NCI-H128 (cell line): ENCODE data around the gene TRMT61A.
A peak's percentile ranks its signal among the peaks of the same experiment; 100 is the strongest.
"Not testable (repeated sequence)": the region's sequence is repeated elsewhere in the genome, so short reads cannot be mapped to it uniquely, and the experiment has no call there.

Experiments used
- DNase-seq: peaks from one replicate; lab custom pipeline; 2025; ENCODE audit not compliant: unreplicated experiment; lab: John Stamatoyannopoulos, UW

TRMT61A gene

DNA sequence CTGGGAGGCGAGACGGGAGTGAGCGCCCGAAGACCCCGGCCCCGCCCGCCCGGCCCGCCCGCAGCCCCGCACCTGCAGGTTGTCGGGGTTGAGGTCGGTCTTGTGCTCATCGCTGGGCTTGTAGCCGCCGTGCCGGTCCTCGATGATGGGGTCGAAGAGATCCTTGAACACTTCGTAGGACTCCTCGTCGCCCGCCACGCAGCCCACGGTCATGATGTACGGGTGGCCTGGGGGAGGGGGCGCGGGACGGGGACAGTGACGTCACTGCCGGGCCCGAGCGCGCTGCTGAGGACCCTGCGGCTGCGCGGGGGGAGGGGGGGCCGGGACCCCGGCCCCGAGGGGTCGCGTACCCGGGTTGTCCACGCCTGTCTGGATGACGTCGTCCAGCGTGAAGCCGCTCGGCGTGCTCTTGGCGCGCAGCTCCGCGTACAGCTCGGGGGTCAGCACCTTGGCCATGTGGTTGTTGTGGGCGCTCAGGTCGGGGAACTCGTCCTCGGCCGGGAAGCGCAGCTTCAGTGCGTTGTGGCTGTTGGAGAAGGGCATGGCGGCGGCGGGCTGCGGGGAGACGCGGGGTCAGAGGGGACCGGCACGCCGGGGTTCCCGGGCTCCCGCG, 6.9 kb upstream of the TRMT61A start:
- DNase-seq, result no peak

DNA sequence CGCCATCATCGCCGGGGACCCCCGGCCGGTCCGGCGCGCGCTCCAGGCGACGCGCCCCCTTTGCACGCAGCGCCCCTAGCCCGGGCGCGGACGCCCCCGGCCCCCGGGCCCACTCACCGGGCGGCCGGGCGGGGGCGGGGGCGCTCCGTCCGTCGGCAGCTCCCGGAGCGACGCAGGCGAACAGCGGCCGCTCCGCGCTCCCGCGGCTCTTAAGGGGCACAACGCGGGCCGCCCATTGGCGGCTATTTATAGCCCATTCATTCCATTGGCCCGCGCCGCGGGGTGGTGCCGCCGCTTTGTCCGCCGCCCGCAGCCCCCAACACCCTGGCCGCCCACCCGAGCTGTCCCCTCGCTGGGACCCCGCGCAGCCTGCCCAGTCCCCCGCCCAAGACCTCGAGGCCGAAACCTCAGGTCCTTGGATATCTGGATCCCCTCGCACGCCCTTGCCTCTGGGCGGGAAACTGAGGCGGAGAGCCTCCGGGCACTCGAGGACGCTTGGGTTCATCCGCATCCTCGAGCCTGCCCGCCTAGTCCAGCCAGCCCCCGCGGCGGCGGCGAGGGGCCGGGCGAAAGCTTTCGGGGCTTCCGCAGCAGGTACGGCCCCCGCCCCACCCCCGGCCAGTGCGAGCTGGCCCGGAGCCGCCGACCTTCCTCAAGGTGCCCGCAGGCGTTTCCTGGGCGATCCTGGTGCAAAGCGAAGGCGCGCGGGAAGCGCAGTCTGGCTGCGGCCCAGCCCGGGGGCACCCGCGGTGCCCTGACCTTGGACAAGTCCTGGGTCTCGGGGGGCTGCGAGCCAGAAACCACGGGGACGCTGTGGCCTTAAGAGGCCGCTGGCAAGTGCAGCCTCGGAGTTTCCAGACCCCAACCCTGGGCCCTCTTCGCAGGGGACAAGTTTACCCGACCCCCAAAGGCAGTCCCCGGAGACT, 6.1 kb upstream of the TRMT61A start, which contains the start of gene CKB:
CKB (minus strand) TSS at position 182 of the 926 bp plus-strand sequence. CDS start 337 bp downstream, outside the sequence.
- DNase-seq, result peak; percentile 49

DNA sequence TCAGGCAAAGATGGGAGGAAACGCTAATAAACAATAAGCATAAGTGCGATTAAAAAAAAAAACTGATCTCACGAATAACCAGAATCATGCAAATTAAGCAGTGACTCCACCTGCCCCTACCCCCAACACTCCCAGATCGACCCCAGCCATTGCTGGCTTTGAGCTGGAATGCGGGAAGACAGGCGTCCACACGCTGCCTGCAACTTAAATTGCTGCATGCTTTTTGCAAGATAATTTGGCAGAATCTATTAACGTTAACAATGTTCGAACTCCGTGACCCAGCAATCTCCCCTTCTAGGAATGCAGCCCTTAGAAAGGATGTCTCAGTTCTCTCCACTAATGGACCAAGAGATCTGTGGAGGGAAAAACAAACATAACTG, 5.4 kb upstream of the TRMT61A start:
- no peak for DNase-seq

DNA sequence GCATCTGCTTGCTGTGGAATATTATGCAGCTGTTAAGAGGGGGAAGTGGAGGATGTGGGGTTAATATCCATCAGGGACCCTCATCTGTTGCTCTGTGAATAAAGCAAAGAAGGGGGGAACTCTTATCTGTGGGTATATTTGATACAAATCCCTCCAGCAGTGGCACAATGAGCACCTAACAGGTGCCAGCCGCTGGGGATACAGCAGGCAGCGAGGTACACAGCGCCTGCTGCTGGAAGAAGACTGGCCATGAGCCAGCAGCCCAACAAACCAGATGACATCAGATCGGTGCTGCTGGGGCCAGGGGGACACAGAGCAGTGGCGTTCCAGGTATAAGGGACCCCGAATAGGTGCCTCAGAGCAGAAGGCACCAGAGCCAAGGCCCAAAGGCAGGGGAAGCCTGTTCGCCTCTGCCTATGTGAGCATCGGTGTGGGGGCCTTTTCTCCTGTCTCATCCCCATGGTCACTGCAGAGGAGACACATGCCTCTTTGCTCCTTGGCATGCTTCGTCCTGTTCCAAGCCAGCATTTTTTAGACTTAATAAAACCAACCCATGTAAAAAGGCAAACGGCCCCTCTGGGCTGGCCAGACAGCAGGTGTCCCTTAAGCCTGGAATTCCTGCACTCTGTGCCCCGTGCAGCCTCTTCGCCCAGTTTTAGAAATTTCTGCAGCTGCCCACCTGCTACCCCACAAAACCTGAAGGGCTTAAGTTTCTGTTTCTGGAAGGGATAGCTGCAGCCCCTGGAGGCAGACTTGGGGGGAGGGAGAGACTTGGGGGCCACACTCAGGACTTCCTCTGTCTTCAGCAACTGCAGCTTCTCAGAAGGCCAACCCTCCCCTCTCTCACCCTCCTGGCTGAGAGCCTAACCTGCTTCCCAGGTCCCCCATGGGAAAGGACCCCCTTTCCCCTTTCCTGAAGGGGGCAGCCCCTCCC, 4.7 kb upstream of the TRMT61A start:
- no peak for DNase-seq

DNA sequence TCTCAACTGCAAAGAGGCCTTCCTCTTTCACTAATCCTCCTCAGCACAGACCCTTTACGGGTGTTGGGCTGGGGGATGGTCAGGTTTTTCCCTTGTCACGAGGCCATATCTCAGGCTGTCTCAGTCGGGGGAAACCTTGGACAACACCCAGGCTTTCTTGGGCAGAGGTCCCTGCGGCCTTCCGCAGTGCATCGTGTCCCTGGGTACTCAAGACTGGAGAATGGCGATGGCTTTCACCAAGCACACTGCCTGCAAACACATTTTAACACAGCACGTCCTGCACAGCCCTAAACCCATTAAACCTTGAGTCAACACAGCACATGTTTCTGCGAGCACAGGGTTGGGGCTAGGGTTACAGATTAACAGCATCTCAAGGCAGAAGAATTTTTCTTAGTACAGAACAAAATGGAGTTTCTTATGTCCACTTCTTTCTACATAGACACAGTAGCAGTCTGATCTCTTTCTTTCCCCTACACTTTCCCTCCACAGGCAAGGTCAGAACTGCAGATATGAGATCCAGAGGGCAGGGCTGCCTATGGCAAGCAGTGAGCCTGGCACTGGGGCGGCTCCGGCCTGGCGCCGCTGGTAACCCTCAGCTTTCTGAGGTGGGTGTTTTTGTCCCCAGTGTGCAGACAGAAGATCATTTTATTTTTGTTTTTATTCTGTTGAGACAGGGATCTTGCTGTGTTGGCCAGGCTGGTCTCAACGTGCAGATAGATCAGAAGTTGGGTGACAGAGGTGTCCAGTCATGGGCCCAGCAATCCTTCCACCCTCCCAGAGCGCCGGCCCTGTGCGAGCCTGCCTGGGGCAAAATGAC, 3.4 kb upstream of the TRMT61A start:
- not testable (repeated sequence) for DNase-seq

DNA sequence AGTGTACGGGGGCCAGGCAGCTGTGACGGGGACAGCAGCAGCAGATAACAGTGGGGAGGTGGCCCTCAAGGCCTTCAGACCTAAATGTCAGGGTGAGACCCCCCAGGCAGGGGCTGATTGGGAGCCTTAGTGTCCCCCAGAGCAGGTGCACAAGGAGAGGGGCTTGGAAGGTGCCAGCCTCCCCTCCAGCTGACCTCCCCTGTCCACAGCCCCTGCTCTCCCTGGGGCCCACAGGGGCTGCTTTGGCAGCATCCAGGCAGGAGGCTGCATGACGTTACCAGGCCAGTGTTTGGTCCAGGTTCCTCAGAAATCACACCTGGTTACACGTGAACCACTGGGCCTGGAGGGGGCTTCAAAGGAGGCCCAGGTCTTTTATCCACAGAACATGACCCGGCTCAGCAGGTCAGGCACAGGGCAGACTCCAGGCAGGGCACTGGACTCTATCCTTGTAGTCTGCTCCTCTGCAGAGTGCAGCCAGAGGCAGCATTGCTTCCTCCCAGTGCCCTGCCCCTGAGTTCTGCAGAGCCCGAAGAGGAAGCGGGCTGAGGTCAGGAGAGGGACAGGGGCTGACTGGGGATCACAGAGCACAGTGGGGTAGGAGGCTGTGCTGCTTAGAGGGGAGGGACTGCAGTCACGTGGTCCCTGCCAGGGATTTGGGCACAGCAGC, 2.6 kb upstream of the TRMT61A start:
- no peak for DNase-seq

DNA sequence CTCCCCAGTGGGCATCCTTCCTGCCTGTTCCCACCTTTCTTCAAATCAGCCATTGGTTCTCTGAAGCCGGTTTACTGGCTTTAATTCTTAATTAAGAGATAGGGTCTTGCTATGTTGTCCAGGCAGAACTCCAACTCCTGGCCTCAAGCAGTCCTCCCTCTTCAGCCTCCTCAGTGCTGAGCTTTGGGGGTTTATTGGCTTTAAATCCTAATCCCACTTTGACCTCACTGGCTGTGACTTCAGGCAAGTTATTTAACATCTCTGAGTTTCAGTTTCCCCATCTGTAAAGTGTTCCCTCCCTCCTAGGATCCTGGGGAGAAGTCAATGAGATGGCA, 2.1 kb upstream of the TRMT61A start:
- DNase-seq, result no peak

DNA sequence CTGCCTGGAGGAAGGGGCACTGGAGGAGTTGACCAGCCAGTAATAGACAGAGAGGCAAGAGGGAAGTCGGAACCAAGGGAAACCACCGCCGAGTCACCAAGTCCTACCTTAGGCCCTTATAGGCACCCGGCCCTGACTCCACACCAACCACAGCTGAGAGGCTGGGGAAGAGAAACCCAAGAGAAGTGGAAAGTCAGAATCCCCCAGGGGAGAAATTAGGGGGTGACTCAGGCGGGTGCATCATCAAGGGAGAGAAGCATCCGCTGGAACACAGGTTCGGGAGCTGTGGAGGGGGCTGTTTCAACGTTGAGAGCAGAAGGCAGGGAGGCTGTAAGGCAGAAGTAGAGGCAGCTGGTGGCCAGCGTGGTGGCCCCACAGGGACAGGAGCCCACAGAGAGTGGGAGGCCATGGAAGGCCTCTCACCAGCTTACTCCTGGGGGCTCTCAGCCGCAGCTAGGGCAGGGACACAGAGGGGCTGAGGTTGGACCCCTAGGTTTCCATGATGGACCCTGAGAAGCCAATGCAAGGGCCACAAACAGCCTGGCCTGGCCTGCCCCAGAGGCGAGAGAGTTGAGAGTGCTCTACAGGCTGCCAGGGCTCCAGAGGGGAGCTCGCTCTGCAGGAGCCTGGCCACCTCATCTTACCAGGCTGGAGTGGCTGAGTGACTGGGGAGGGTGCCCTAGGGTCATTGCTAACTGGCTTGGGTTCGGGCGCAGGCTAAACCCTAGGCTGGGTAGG, 1.4 kb upstream of the TRMT61A start:
- no peak for DNase-seq

DNA sequence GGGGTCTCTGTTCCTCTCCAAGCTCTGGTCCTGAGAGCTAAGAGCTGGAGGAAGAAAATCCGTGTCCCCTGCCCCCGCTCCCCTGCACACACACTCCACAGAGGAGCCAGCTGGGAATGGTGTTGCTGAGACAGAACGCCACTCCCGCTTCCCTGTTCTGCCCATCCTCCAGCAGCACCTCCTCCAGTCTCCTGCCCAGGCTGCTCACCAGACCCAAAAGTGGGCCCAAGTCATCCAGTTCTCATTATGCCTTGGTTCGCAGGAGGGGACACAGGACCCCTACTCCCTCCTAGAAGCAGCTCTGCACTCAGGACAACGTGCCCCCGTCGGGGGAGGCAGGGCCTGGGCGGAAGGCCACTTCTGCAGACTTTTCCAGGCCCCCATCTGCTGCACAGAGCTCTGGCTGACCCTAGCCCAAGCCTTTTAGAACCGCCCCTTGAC, 830 bp upstream of the TRMT61A start:
- DNase-seq, result no peak

DNA sequence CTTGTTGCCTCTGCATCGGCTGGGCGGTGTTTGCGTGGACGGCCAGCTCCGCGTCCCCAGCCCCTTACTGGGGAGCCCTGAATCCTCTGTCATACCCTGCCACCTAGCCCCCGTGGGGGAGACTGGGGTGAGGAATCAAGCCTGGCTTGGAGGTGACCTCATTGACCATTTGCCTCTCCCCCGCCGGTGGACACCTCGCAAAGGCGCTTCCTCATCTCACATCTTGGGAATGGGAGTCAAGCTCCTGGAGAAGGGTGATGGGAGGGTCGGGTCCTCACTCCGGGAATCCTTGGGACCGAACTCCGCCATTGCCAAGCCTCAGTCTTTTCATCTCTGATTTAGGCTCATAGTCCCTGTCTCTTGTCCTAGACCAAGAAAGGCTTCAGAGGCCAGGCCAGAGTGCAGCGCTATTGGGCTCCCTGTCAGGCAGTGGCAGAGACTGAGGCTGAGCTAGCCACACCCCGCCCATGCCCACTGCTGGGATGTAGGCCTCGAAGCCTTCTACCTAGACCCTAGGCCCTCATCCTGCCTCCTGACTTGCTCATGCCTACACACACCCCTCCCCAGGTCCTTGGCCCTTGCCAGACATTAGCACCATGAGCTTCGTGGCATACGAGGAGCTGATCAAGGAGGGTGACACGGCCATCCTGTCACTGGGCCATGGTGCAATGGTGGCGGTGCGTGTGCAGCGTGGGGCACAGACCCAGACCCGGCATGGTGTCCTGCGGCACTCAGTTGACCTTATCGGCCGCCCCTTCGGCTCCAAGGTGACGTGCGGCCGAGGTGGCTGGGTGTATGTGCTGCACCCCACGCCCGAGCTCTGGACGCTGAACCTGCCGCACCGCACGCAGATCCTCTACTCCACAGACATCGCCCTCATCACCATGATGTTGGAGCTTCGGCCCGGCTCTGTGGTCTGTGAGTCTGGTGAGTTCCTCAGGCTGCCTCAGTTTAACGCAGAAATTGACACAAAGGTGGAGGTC, 678 bp downstream of the TRMT61A start:
- no peak for DNase-seq

DNA sequence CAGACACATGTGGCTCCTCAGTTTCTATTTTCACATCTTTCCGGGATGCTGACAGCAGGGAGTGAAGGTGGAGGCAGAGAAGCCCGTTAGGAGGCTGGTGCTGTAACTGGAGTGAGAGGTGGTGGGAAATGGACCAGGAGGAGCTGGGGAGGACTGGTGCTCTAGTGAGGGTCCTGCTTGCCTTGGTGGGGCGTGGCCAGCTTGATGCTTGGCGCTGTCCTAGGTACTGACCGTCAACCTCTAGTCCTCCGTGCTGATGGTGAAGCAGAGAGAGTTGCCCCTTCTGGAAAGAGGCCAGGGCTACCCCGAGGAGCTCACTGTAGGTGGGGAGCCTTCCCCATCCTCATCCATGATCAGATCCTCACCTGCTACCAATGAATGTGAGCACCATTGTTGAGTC, 1.4 kb downstream of the TRMT61A start:
- no peak for DNase-seq

DNA sequence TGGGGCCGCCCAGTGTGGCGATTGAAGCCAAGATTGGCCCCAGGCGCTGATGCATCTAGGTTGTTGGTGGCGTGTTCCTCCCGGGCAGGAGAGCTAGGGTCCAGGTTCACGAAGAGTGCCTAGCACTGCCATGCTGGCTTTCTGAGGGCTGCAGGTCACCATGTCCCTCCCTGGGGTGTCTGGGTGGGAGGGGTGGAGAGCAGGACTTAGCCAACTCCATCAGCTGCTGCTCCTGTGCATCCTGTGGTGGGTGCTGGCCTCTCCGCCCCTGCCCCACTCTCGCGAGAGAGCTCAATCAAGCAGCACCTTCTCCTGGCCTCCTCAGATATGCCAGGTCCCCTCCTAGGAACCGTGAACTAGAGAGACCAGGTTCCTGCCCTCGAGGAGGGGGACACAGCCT, 1.8 kb downstream of the TRMT61A start:
- DNase-seq, result no peak

DNA sequence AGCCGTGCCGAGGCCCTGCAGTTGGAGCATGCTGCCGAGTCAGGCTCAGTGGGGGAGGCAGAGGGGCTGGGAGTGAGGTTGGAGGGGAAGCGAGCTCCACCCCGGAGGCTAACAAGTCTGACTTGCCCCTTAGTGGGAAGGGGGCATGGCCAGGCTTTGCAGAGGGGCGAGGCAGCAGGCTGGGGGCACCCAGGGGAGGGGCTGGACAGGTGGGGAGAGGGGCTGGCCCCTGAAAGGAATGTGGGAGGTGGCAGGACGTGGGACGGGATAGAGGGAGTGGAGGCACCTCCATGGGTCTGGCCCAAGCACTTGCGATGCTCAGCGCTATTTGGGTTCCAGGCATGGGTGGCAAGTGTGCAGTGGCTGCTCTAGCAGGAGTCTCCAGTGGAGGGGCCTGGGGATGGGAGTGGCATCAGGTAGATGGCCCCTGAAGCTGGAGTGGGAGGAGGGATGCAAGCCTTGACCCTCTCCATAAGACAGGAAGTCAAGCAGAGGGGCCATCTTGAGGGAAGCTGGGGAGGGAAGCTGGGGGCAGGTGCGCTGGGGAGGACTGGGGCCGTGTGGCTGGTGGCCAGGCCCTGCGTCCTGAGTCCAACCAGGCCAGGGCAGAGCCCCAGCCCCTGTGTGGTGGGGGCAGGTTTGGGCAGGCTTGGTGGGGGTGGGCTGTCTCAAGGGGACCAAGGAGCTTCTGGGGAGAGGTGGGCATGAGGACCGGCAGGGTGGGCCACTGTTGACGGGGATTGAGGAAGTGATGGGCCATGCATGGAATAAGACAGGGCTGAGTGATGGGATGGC, 2.6 kb downstream of the TRMT61A start:
- DNase-seq, result no peak

DNA sequence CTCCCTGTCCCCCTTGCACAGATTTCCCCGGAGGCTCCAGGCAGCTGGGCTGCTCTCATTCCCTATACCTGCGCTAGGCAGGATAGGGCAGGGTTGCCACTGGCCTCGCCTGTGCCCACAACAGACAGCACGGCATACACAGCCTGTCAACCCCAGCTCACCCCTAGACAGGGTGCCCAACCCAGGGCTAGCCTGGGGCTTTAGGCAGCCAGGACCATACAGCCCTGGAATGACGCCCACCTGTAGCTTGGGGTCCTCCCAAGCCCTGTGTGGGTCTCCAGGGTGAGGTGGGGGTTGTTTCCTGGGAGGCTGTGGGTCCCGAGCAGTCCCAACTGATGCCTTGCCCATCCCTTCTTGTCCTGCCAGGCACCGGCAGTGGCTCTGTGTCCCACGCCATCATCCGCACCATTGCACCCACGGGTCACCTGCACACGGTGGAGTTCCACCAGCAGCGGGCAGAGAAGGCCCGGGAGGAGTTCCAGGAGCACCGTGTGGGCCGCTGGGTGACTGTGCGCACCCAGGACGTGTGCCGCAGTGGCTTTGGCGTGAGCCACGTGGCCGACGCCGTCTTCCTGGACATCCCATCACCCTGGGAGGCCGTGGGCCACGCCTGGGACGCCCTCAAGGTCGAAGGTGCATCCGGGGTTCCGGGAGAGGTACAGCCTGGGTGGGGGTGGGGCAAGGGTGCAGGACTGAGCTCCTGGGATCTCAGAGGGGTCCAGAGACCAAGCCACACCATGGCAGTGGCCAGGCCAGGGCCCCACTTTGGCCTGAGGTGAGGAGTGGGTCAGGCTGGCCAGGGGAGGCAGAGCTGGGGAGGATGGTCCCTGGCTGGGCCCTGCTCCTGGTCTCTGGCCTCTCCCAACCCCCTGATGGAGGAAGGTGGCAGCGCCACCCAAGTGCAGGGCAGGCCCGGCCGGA, 3.5 kb downstream of the TRMT61A start:
- no peak for DNase-seq

DNA sequence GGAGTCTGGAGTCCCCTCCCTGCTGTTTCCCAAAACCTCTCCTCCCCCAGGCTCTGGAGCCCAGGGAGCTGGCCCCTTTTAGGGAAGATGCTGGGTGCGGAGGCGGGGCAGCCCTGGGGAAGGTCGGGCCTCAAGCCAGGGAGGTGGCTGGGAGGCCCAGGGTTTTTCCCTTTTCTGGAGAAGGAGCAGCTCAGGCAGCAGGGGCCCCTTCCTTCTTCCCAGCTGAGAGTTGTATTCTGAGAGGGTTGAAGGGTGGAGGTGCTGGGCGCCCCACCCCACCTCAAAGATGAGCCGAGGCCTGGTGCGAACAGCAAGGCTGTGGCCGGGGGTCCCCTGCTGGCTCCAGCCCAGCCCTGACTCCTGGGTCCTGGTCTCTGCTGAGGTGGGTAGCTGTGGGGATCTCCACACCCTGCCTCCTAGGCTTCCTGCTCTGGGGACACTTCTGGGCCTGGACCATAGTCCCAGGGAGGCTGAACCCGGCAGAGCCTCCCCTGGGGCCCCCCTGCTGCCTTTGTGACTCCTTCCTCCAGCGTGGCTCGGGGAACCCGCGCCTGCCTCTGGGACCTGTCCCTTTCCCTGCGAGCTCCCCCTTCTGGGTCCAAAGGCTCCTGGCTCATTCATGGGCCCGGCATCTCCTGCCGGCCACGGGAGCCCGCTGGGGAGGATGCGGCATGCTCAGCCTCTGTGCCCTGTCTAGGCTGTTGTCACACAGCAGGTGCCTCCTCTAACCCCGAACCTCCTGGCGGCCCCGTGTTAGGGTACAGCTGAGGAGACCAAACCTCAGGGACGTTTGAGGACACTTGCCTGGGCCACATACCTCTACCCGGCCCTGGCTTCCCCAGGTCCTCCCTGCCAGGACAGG, 4.4 kb downstream of the TRMT61A start:
- no peak for DNase-seq
